Stimulated activated CD4-positive, alpha-beta T cell treated with anti-CD3 and anti-CD28 coated beads, Interleukin-15, amount 100 ng/mL, for 24 hours (primary cell): Measurements from ENCODE around the gene MROH8.
"Not testable (repeated sequence)": the region's sequence is repeated elsewhere in the genome, so short reads cannot be mapped to it uniquely, and the experiment has no call there.

Source experiments
- DNase-seq: peaks from one replicate; pipeline ENCODE4 v3.0.0-alpha.2; 2020

MROH8 gene

GRCh38 chr20:37077009-37077408 lies 102.3 kb downstream of the MROH8 start:
- no peak for DNase-seq

GRCh38 chr20:37075932-37076685 lies 103.2 kb downstream of the MROH8 start:
- DNase-seq, result no peak

DNA sequence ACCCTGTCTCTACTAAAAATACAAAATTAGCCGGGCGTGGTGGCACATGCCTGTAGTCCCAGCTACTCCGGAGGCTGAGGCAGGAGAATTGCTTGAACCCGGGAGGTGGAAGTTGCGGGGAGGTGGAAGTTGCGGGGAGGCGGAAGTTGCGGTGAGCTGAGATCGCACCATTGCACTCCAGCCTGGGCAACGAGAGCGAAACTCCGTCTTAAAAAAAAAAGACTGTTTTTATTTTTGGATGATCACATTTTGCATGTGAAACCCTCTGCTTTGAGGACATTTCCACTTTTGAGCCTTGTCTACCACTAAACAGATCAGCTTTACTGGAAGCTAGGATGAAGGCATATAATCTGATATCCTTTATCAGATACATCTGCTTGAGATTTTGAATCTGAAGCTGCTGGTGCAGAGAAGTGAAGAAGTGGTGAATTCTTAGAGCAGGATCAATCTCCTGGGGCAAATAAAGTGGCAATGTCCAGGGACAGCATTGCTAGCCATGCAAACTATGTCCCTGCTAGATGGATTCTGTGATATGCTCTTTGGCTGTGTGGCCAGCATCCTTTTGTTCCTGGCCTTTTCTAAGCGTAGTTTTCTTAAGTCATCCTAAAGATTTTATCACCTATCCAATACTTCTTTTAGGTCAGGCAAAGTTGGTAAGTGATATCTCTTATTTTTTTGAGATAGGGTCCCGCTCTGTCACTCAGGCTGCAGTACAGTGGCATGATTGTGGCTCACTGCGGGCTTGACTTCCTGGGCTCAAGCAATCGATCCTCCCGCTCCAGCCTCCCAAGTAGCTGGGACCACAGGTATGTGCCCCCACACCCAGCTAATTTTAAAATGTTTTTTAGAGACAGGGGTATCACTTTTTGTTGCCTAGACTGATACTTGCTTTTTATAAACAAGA lies 106.8 kb downstream of the MROH8 start:
- no peak for DNase-seq

- DNase-seq, result peak; percentile 44
Measured at GRCh38 chr20:37071481-37071911, 107.9 kb downstream of the MROH8 start.

DNA sequence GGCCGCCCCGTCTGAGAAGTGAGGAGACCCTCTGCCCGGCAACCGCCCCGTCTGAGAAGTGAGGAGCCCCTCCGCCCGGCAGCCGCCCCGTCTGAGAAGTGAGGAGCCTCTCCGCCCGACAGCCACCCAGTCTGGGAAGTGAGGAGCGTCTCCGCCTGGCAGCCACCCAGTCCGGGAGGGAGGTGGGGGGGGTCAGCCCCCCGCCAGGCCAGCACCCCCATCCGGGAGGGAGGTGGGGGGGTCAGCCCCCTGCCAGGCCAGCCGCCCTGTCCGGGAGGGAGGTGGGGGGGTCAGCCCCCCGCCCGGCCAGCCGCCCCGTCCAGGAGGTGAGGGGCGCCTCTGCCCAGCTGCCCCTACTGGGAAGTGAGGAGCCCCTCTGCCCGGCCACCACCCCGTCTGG lies 109.8 kb downstream of the MROH8 start:
- not testable (repeated sequence) for DNase-seq

DNA sequence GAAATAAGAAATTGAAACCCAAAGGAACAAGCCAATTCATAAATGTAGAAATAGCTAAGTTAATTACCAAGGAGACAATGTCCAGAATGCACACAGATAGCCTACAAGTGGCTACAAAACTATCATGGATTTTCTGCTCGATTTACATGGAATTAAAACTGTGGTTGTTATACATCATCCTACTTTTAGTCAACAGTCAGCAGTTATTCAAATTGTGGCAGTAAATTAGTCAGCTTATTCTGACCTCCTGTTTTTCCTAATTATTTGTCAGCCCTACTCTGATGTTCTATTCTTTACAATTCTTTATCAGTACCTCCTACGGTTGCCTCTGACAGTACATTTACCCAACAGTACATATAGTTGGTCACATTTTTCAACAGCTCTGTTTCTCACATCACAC lies 113.2 kb downstream of the MROH8 start:
- no peak for DNase-seq

- DNase-seq, result no peak
Measured at GRCh38 chr20:37055276-37055675, 124.1 kb downstream of the MROH8 start.

DNA sequence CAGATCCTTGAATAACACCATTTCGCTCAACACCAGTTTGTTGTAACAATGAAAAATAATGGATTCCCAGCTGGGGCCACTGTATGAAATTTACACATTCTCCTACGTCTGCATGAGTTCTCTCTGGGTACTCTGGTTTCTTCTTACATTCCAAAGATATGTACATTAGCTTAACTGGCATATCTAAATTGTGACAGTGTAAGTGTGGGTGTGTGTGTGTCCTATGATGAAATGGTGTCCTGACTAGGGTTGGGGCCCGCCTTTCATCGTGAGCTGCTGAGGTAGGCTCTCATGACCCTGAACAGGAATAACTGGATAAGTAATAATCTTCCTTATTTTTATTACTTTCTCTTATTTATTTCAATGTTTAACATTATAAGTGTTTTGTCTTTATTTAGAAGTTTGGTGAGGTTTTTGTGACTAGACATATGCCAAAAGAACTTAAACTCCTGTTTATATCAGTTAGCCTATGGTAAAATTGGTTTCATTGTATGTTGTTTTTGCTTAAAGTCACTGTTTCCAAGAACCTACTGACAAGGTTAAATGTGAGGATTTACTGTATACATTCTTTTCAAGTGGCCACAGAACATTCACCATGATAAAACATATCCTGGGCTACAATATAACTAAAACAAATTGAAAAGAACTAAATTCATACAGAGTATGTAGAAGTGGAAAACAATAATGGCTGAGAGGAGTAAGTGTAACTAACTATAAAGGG lies 126.0 kb downstream of the MROH8 start:
- DNase-seq, result no peak
